Endodermal cell (in vitro differentiated cells): Measurements from ENCODE around the gene TBX20. TPM values are rescaled to one million over a fixed set of nuclear protein-coding genes. Genes with fewer than 3 reads are reported as not detected.

Source experiments
- DNase-seq: peaks from one replicate; pipeline ENCODE4 v3.0.0-alpha.2; 2017
- H3K27ac ChIP-seq: 2 replicates; pipeline ENCODE4 v1.5.1; 2013; ENCODE audit warnings: mild to moderate bottlenecking, low read depth, low read length, moderate library complexity
- H3K27me3 ChIP-seq: 2 replicates; pipeline ENCODE4 v1.6.1; 2013; ENCODE audit warnings: mild to moderate bottlenecking, low read length, moderate library complexity; ENCODE audit not compliant: insufficient read depth, control insufficient read depth, poor library complexity, severe bottlenecking
- H3K36me3 ChIP-seq: 2 replicates; pipeline ENCODE4 v1.7.0; 2013; ENCODE audit warnings: mild to moderate bottlenecking, low read length, moderate library complexity; ENCODE audit not compliant: control insufficient read depth, insufficient read depth
- H3K4me1 ChIP-seq: one replicate; pipeline ENCODE4 v1.7.0; 2013; ENCODE audit warnings: low read length; ENCODE audit not compliant: control insufficient read depth, insufficient read depth
- H3K4me3 ChIP-seq: 2 replicates; pipeline ENCODE4 v1.5.1; 2013; ENCODE audit warnings: mild to moderate bottlenecking, low read length, moderate library complexity
- H3K9ac ChIP-seq: 2 replicates; pipeline ENCODE4 v1.6.1; 2013; ENCODE audit warnings: mild to moderate bottlenecking, low read length, moderate library complexity; ENCODE audit not compliant: poor library complexity, severe bottlenecking; ENCODE audit errors: extremely low read depth
- H3K9me3 ChIP-seq: 2 replicates; pipeline ENCODE4 v1.6.1; 2013; ENCODE audit warnings: mild to moderate bottlenecking, low read length, moderate library complexity; ENCODE audit not compliant: control insufficient read depth
- H3K27ac Mint-ChIP-seq: 2 replicates; pipeline ENCODE4 v1.8.0; 2020; ENCODE audit warnings: mixed read lengths
- H3K27me3 Mint-ChIP-seq: 2 replicates; pipeline ENCODE4 v1.8.0; 2021; ENCODE audit warnings: mild to moderate bottlenecking, mixed read lengths; ENCODE audit not compliant: insufficient read depth
- H3K36me3 Mint-ChIP-seq: 2 replicates; pipeline ENCODE4 v1.8.0; 2020; ENCODE audit warnings: low read depth, mixed read lengths
- H3K4me1 Mint-ChIP-seq: 2 replicates; pipeline ENCODE4 v1.8.0; 2020; ENCODE audit warnings: mixed read lengths
- H3K4me3 Mint-ChIP-seq: 2 replicates; pipeline ENCODE4 v1.8.0; 2020; ENCODE audit warnings: mild to moderate bottlenecking, moderate library complexity, mixed read lengths
- H3K9me3 Mint-ChIP-seq: 2 replicates; pipeline ENCODE4 v1.8.0; 2020; ENCODE audit warnings: mild to moderate bottlenecking, mixed read lengths
- WGBS, 2 experiments: methylation state at CpG; one replicate each; pipeline versions ENCODE4 v1.1.5 to v1.1.7; 2013; ENCODE audit warnings: missing lambda C conversion rate in 2 of 2, mixed read lengths in 1 of 2; ENCODE audit not compliant: insufficient coverage in 1 of 2, insufficient read length in 1 of 2; 5-methylcytosine and 5-hydroxymethylcytosine counted together
- total RNA-seq, 2 donors: library from RNA; stranded (reverse); fragmentation: NEBNext Ultra II Directional in 1 of 2; extraction: Animal tissue kit (Norgen Biotek cat#: 25700) in 1 of 2; gene quantifications; 2 replicates in 1 of 2; 3 replicates in 1 of 2; pipeline ENCODE4 v1.2.1, GENCODE V29; 2021
- TF ChIP-seq, protein P1 (sequence below): fragments of 200-600 bp; sonication (generic); conservative IDR thresholded peaks from 2 replicates; pipeline ENCODE4 v1.5.0; 2021; ENCODE audit warnings: antibody characterized with exemption, mild to moderate bottlenecking

TBX20 gene
- total RNA-seq, 2 donors from 2014 or later: 18.6 to 35.2 TPM

DNA sequence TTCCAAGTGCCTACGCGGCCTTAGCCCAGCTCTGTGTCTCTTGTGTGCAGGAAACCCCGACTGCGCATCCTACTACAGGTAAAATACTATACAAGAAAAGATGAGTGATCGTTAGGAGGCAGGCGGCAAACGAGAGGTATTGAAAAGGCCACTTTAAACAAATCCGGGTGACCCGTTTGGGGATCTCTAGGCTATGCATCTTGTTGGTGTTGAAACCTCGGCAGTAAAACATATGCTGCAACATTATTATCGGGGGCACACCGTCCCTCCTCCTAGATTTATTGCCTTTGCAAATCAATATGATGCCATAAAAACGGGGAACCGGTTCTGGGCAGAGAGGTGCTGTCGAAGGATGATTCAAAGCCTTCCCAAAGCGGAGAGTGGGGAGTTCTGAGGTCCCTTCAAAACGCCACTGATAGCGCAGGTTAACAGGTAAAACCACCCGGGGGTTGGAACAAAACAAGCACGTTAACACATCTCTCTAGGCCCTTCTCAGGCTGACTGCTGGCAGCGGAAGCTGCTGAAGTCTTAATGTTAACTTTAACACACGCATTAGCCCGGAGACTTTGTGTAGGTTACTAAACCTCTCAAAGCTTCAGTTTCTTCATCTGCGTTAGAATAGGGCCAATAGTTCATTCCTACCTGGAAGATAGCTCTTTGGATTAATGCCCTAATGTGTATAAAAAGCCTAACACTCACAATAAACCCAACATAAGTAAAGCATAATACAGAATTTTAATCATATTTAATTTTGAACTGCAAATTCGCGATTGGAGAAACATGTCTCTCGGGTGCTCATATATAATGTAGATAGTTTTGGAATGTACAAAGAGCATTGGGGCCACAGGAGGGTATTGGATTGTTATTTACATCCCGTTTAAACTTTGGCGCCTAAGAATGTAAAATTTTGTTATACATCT lies 2.6 kb upstream of the TBX20 start:
- Mint-ChIP-seq H3K27ac (no peak overlapping the region), H3K4me3 (peak overlapping the region; percentile 55), H3K36me3 (peaks cover 4% of the 10 kb centered on the region), H3K4me1 (peaks cover 68% of the 10 kb centered on the region), H3K27me3 (peaks cover 92% of the 10 kb centered on the region), H3K9me3 (no peaks in the 10 kb centered on the region)
- H3K4me1 ChIP-seq: peaks cover 7% of the 10 kb centered on the region
- DNase-seq: peak; percentile 85
- no peak overlapping the region for H3K27ac ChIP-seq
- peaks cover 98% of the 10 kb centered on the region for H3K27me3 ChIP-seq
- H3K9ac ChIP-seq: no peak overlapping the region
- no peaks in the 10 kb centered on the region for H3K36me3 ChIP-seq
- WGBS, 2 experiments: 6% methylated on average over 24 to 29 of the region's 29 CpGs
- no peaks in the 10 kb centered on the region for H3K9me3 ChIP-seq
- H3K4me3 ChIP-seq: peak overlapping the region; percentile 69
- TF ChIP-seq, protein P1, sequence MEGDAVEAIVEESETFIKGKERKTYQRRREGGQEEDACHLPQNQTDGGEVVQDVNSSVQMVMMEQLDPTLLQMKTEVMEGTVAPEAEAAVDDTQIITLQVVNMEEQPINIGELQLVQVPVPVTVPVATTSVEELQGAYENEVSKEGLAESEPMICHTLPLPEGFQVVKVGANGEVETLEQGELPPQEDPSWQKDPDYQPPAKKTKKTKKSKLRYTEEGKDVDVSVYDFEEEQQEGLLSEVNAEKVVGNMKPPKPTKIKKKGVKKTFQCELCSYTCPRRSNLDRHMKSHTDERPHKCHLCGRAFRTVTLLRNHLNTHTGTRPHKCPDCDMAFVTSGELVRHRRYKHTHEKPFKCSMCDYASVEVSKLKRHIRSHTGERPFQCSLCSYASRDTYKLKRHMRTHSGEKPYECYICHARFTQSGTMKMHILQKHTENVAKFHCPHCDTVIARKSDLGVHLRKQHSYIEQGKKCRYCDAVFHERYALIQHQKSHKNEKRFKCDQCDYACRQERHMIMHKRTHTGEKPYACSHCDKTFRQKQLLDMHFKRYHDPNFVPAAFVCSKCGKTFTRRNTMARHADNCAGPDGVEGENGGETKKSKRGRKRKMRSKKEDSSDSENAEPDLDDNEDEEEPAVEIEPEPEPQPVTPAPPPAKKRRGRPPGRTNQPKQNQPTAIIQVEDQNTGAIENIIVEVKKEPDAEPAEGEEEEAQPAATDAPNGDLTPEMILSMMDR: no peak

DNA sequence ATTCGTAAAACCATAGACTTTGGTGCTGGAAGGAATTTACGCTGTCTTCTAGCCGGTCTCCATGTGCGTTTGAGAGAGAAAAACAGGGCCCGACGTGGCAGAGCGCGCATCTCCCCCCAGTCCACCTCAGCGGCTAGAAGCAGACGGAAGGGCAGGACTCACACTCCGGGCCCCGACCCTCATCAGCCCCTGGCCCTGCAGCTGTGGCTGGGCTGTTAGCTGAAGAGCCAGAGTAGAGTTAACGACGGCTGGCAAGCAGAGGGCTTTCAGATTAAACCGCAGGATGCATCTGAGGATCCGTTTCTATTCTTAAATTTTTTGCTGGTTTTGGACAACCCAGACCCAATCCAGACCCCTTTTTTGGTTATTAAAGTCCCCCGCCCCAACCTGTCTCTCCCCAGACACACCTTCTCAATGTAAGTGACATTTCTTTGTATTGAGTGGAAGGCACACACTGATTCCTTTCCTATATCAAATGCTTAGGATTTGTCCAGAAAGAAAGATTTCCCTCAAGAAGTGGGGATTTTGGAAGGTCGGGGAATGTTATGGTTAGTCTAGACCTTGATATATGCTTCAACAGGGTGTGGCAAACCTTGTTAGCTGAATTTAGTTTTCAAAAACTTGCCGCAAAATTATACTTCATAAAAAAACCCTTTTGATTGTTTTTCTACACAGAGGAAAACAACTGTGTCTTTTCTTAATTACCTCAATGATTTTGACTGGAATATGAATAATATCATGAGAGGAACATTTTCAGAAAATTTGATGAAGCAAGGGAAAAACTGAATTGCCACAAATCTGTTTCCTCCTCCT lies 1.7 kb upstream of the TBX20 start:
- H3K4me3 Mint-ChIP-seq: peak overlapping the region; percentile 55
- H3K27me3 ChIP-seq: peaks cover 98% of the 10 kb centered on the region
- no peak overlapping the region for H3K27ac ChIP-seq
- H3K4me3 ChIP-seq: no peak overlapping the region
- H3K27ac Mint-ChIP-seq: no peak overlapping the region
- TF ChIP-seq, protein P1: no peak
- peak; percentile 72 for DNase-seq
- H3K4me1 ChIP-seq: peaks cover 6% of the 10 kb centered on the region
- peaks cover 92% of the 10 kb centered on the region for H3K27me3 Mint-ChIP-seq
- H3K4me1 Mint-ChIP-seq: peaks cover 71% of the 10 kb centered on the region
- H3K9me3 Mint-ChIP-seq: no peaks in the 10 kb centered on the region
- H3K9ac ChIP-seq: no peak overlapping the region
- H3K9me3 ChIP-seq: no peaks in the 10 kb centered on the region
- H3K36me3 ChIP-seq: no peaks in the 10 kb centered on the region
- WGBS, 2 experiments: 11 to 12% methylated on average over 11 to 19 of the region's 19 CpGs
- peaks cover 4% of the 10 kb centered on the region for H3K36me3 Mint-ChIP-seq

DNA sequence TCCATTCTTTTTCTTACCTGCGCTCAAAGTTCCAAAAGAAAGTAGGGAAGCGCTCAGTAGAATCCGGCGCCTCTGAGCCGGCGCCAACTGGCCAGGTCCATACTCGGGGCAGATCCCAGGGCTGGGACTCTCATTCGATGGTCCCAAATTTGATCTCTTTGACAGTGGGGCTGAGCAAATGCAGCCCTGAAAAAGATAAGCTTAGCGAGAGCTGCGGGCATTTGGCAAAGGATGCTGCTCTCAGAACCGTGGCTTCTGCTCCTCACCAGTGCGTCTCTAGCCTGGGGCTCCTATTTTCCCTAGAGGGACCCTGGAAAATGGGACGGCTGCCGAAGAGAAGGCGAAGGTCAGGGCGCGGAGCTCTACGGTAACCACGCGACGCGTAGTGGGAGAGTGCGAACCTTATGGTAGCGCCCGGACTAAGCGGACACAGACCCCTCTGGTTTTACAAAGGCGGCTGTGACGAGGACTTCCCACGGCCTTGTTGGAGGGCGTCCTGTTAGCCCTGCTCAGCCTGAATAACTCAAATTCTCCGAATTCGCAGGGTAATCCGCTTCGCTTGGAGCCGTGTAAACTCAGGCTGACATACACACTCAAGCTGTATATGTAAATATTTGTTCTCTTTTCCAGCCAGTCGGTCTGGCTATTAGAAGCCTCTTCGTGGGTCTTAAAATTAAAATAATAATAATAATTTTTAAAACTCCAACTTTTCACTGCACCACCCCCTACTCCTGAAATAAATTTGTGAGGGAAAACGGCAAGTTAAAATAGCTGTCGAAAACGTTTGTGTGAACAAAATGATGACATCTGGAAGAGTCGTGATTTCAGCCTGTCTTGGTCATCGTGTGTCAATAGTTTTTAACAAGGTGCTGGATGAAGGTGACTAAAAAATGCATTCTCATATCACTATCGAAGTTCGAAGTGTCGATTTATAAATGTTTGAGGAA lies 869 bp upstream of the TBX20 start:
- DNase-seq: peak; percentile 67
- Histone ChIP-seq H3K27ac (no peak overlapping the region), H3K9ac (no peak overlapping the region), H3K9me3 (no peaks in the 10 kb centered on the region), H3K4me1 (peaks cover 11% of the 10 kb centered on the region), H3K27me3 (peaks cover 98% of the 10 kb centered on the region), H3K36me3 (no peaks in the 10 kb centered on the region), H3K4me3 (peak overlapping the region; percentile 85)
- Mint-ChIP-seq H3K36me3 (peaks cover 4% of the 10 kb centered on the region), H3K27me3 (peaks cover 92% of the 10 kb centered on the region), H3K4me3 (peak overlapping the region; percentile 92), H3K27ac (peak overlapping the region; percentile 75), H3K9me3 (no peaks in the 10 kb centered on the region), H3K4me1 (peaks cover 71% of the 10 kb centered on the region)
- 4 to 9% methylated on average over 37 to 43 of the region's 45 CpGs for WGBS, 2 experiments
- TF ChIP-seq, protein P1: no peak
